GM23338 (cell line): ENCODE measurements around the gene RNF180. TPM values are rescaled to one million over a fixed set of nuclear protein-coding genes. Genes with fewer than 3 reads are reported as not detected.

Experiments used
- ATAC-seq: fragments of 200-7000 bp; cut with Tn5 transposase; 3 replicates; pipeline ENCODE4 v1.9.1; 2020
- DNase-seq: peaks from one replicate; pipeline ENCODE4 v3.0.0-alpha.2; 2015; ENCODE audit warnings: low spot score
- H2AFZ ChIP-seq: fragments of 200-600 bp; sonication (generic); 2 replicates; pipeline ENCODE4 v1.8.0; 2016; ENCODE audit warnings: antibody characterized with exemption, mild to moderate bottlenecking, moderate library complexity
- H3F3A ChIP-seq: fragments of 200-600 bp; sonication (generic); replicated peaks from 2 replicates; pipeline ENCODE4 v1.8.0; 2017; ENCODE audit warnings: antibody characterized with exemption, mixed run types, low read depth
- H3K27ac ChIP-seq: fragments of 200-600 bp; sonication (generic); 2 replicates; pipeline ENCODE4 v1.6.1; 2016; ENCODE audit warnings: low read depth
- H3K27me3 ChIP-seq: fragments of 200-600 bp; sonication (generic); 2 replicates; pipeline ENCODE4 v1.8.0; 2016; ENCODE audit warnings: mild to moderate bottlenecking, mixed run types, moderate library complexity; ENCODE audit not compliant: insufficient read depth
- H3K36me3 ChIP-seq: fragments of 200-600 bp; sonication (generic); 2 replicates; pipeline ENCODE4 v1.8.0; 2016; ENCODE audit warnings: mild to moderate bottlenecking; ENCODE audit not compliant: insufficient read depth
- H3K4me1 ChIP-seq: fragments of 200-600 bp; sonication (generic); 2 replicates; pipeline ENCODE4 v1.8.0; 2016; ENCODE audit warnings: mild to moderate bottlenecking, moderate library complexity; ENCODE audit not compliant: insufficient read depth
- H3K4me2 ChIP-seq: fragments of 200-600 bp; sonication (generic); 2 replicates; pipeline ENCODE4 v1.7.1; 2017; ENCODE audit warnings: mixed run types
- H3K4me3 ChIP-seq: fragments of 200-600 bp; sonication (generic); 2 replicates; pipeline ENCODE4 v1.6.1; 2016; ENCODE audit warnings: mixed run types
- H3K79me2 ChIP-seq: fragments of 200-600 bp; sonication (generic); replicated peaks from 2 replicates; pipeline ENCODE4 v1.8.0; 2017; ENCODE audit warnings: mild to moderate bottlenecking; ENCODE audit not compliant: insufficient read depth
- H3K9me2 ChIP-seq: fragments of 200-600 bp; sonication (generic); 2 replicates; pipeline ENCODE4 v1.8.0; 2017; ENCODE audit not compliant: insufficient read depth
- H4K20me1 ChIP-seq: fragments of 200-600 bp; sonication (generic); replicated peaks from 2 replicates; pipeline ENCODE4 v1.8.0; 2017; ENCODE audit warnings: mild to moderate bottlenecking; ENCODE audit not compliant: insufficient read depth
- H3K27ac Mint-ChIP-seq: 2 replicates; pipeline ENCODE4 v1.8.0; 2020; ENCODE audit warnings: inconsistent platforms, mild to moderate bottlenecking, moderate library complexity, mixed read lengths
- H3K27me3 Mint-ChIP-seq: 3 replicates; pipeline ENCODE4 v1.8.0; 2022; ENCODE audit warnings: low read depth, mild to moderate bottlenecking, moderate library complexity, mixed read lengths, inconsistent platforms; ENCODE audit not compliant: insufficient read depth, poor library complexity
- H3K36me3 Mint-ChIP-seq: 3 replicates; pipeline ENCODE4 v1.8.0; 2021; ENCODE audit warnings: low read depth, mild to moderate bottlenecking, inconsistent platforms, moderate library complexity, mixed read lengths
- H3K4me1 Mint-ChIP-seq: 3 replicates; pipeline ENCODE4 v1.8.0; 2020; ENCODE audit warnings: mild to moderate bottlenecking, inconsistent platforms, mixed read lengths
- H3K4me3 Mint-ChIP-seq: 3 replicates; pipeline ENCODE4 v1.8.0; 2021; ENCODE audit warnings: moderate library complexity, mild to moderate bottlenecking, inconsistent platforms, mixed read lengths
- H3K9me3 Mint-ChIP-seq: 3 replicates; pipeline ENCODE4 v1.8.0; 2020; ENCODE audit warnings: moderate library complexity, mild to moderate bottlenecking, inconsistent platforms, mixed read lengths
- CTCF ChIP-seq, 2 experiments: fragments of 200-600 bp in 1 of 2; sonication (generic) in 1 of 2; conservative IDR thresholded peaks; 2 replicates each; pipeline versions ENCODE4 v1.5.1 to v1.6.1; 2016 to 2017; ENCODE audit warnings: antibody characterized with exemption in 2 of 2, low read depth in 2 of 2, mild to moderate bottlenecking in 2 of 2, moderate library complexity in 1 of 2
- ETS1 ChIP-seq: IDR thresholded peaks from 2 replicates; pipeline ENCODE4 v1.6.1; 2016; ENCODE audit warnings: antibody characterized with exemption
- POLR2AphosphoS5 ChIP-seq: IDR thresholded peaks from 2 replicates; pipeline ENCODE4 v1.6.1; 2016; ENCODE audit warnings: antibody characterized with exemption, low read depth
- STAT1 ChIP-seq: IDR thresholded peaks from one replicate; pipeline ENCODE4 v1.6.1; 2016; ENCODE audit warnings: antibody characterized with exemption; ENCODE audit not compliant: unreplicated experiment
- polyA plus RNA-seq: library from polyadenylated mRNA; unstranded; fragments of >200 nt; fragmentation: Nextera tagmentation; extraction: Ambion mirVana; gene quantifications from 2 replicates; pipeline ENCODE4 v1.2.1, GENCODE V29; 2016
- total RNA-seq: library from RNA; depleted of rRNA; stranded (reverse); fragments of >200 nt; shearing (Covaris generic); gene quantifications from 2 replicates; pipeline ENCODE4 v1.2.3, GENCODE V29; 2014
- TF ChIP-seq, protein P1 (sequence below): IDR thresholded peaks from one replicate; pipeline ENCODE4 v1.6.1; 2018; ENCODE audit warnings: antibody characterized with exemption; ENCODE audit not compliant: unreplicated experiment

RNF180 gene
- total and polyA plus RNA-seq, 2 experiments from 2014 or later = 2.0 to 4.2 TPM

DNA sequence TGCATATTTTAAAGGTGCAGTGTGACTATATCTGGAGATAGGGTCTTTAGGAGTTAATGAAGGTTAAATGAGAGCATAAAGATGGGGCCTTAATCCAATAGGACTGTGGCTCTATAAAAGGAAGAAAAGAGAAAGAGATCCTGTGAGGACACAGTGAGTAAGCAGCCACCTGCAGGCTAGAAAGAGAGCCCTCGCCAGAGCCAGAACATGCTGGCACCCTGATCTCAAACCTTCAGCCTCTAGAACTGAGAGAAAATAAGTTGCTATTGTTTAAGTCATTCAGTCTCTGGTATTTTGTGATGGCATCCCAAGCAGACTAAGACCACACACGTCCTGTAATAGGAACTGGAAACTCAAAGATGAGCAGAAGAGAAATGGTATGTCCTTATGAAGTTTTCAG, 41.0 kb downstream of the RNF180 start:
- Histone ChIP-seq H3K4me2 (no peak overlapping the region), H3K36me3 (no peaks in the 10 kb centered on the region), H3K9me2 (no peaks in the 10 kb centered on the region), H3F3A (no peaks in the 10 kb centered on the region), H3K79me2 (no peaks in the 10 kb centered on the region), H3K27ac (no peak overlapping the region), H2AFZ (no peak overlapping the region), H3K4me3 (no peak overlapping the region), H3K27me3 (no peaks in the 10 kb centered on the region), H4K20me1 (no peaks in the 10 kb centered on the region), H3K4me1 (no peaks in the 10 kb centered on the region)
- ATAC-seq (peak; percentile 66), DNase-seq (peak; percentile 24)
- H3K9me3 Mint-ChIP-seq = no peaks in the 10 kb centered on the region
- H3K4me1 Mint-ChIP-seq = peaks cover 5% of the 10 kb centered on the region
- H3K36me3 Mint-ChIP-seq = no peaks in the 10 kb centered on the region
- TF ChIP-seq ETS1 (no peak), CTCF (conservative IDR thresholded peaks at IDR 0.05; ENCODE audit: low read depth in 2 of 2) (peak in 1 of 2 experiments; percentile 34; a peak in 2 of 4 replicates), POLR2AphosphoS5 (no peak)
- no peaks in the 10 kb centered on the region for H3K27me3 Mint-ChIP-seq
- H3K27ac Mint-ChIP-seq = no peak overlapping the region
- H3K4me3 Mint-ChIP-seq = no peak overlapping the region

DNA sequence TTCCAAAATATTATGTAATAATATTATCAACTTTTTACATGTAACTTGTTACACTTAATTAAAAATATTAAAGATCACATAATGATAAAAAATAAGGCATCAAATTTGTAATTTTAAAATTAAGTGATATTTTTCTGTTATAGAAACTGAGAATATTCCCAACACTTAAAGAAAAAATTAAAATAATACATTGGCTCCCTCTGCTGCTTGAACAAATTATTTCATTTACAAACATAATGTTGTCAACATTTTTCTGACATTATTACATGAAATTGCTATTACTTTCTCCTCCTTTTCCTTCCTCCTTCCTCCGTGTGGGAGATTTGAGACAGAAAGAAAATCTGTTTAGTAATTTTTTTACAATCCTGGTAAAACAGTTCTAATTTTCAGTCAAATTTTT, 42.3 kb downstream of the RNF180 start:
- Histone ChIP-seq H3K4me2 (no peak overlapping the region), H3K27ac (no peak overlapping the region), H3K27me3 (no peaks in the 10 kb centered on the region), H3K79me2 (no peaks in the 10 kb centered on the region), H3K9me2 (no peaks in the 10 kb centered on the region), H3K36me3 (no peaks in the 10 kb centered on the region), H3F3A (no peaks in the 10 kb centered on the region), H2AFZ (no peak overlapping the region), H3K4me1 (no peaks in the 10 kb centered on the region), H4K20me1 (no peaks in the 10 kb centered on the region), H3K4me3 (no peak overlapping the region)
- Mint-ChIP-seq H3K27ac (no peak overlapping the region), H3K27me3 (no peaks in the 10 kb centered on the region), H3K36me3 (no peaks in the 10 kb centered on the region), H3K4me1 (peaks cover 5% of the 10 kb centered on the region), H3K4me3 (no peak overlapping the region), H3K9me3 (no peaks in the 10 kb centered on the region)
- ATAC-seq (no peak), DNase-seq (peak; percentile 29)
- TF ChIP-seq CTCF (conservative IDR thresholded peaks at IDR 0.05; ENCODE audit: low read depth in 2 of 2) (peak in 1 of 2 experiments; percentile 46; a peak in 3 of 4 replicates), STAT1 (no peak), ETS1 (no peak)
- TF ChIP-seq, protein P1, sequence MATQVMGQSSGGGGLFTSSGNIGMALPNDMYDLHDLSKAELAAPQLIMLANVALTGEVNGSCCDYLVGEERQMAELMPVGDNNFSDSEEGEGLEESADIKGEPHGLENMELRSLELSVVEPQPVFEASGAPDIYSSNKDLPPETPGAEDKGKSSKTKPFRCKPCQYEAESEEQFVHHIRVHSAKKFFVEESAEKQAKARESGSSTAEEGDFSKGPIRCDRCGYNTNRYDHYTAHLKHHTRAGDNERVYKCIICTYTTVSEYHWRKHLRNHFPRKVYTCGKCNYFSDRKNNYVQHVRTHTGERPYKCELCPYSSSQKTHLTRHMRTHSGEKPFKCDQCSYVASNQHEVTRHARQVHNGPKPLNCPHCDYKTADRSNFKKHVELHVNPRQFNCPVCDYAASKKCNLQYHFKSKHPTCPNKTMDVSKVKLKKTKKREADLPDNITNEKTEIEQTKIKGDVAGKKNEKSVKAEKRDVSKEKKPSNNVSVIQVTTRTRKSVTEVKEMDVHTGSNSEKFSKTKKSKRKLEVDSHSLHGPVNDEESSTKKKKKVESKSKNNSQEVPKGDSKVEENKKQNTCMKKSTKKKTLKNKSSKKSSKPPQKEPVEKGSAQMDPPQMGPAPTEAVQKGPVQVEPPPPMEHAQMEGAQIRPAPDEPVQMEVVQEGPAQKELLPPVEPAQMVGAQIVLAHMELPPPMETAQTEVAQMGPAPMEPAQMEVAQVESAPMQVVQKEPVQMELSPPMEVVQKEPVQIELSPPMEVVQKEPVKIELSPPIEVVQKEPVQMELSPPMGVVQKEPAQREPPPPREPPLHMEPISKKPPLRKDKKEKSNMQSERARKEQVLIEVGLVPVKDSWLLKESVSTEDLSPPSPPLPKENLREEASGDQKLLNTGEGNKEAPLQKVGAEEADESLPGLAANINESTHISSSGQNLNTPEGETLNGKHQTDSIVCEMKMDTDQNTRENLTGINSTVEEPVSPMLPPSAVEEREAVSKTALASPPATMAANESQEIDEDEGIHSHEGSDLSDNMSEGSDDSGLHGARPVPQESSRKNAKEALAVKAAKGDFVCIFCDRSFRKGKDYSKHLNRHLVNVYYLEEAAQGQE = no peak
